Ovary (tissue), 9 donors: Measurements from ENCODE around the gene B3GALT5. TPM values are rescaled to one million over a fixed set of nuclear protein-coding genes. Genes with fewer than 3 reads are reported as not detected.

Experiments used
- DNase-seq, 5 donors: peaks; one replicate each; pipeline ENCODE4 v3.0.0-alpha.2; 2019 to 2020
- H3K27ac ChIP-seq, 2 donors: fragments of 200-600 bp; one replicate each; pipeline versions ENCODE4 v1.5.1 to v1.8.0; 2019 to 2022
- H3K27me3 ChIP-seq: fragments of 200-600 bp; one replicate; pipeline ENCODE4 v1.8.0; 2022
- H3K36me3 ChIP-seq: fragments of 200-600 bp; sonication (generic); one replicate; pipeline ENCODE4 v1.5.1; 2019
- H3K4me1 ChIP-seq: one replicate; pipeline ENCODE4 v1.8.1; 2013; ENCODE audit warnings: mild to moderate bottlenecking, moderate library complexity; ENCODE audit not compliant: insufficient read depth
- H3K4me3 ChIP-seq: fragments of 200-600 bp; sonication (generic); one replicate; pipeline ENCODE4 v1.5.1; 2017
- H3K9me3 ChIP-seq, 2 donors: fragments of 200-600 bp in 1 of 2; sonication (generic) in 1 of 2; one replicate each; pipeline versions ENCODE4 v1.5.1 to v1.8.1; 2013 to 2019; ENCODE audit warnings: mild to moderate bottlenecking in 1 of 2, moderate library complexity in 1 of 2
- EP300 ChIP-seq: sonication (generic); formaldehyde crosslinking; IDR thresholded peaks from one replicate; pipeline ENCODE4 v1.6.1; 2017; ENCODE audit warnings: antibody characterized with exemption
- POLR2A ChIP-seq: fragments of 450-650 bp; IDR thresholded peaks from one replicate; pipeline ENCODE4 v1.6.1; 2017; ENCODE audit warnings: antibody characterized with exemption, mild to moderate bottlenecking, moderate library complexity
- WGBS, 3 donors: extraction: QIAGEN DNeasy Blood & Tissue Kit in 1 of 3; methylation state at CpG; one replicate each; pipeline versions ENCODE4 v1.1.5 to v1.1.7; 2013 to 2017; 5-methylcytosine and 5-hydroxymethylcytosine counted together
- intact Hi-C, 4 donors: fragments of 100-400 bp; cut with DNase I; formaldehyde crosslinking; loops; one replicate each; pipeline versions ENCODE4 v1.11.0 to v1.15.1; 2022 to 2023
- polyA plus RNA-seq, 2 donors: library from polyadenylated mRNA; stranded (reverse); fragments of 200-250 nt in 1 of 2; fragments of 350-450 nt in 1 of 2; fragmentation: Illumina TruSeq in 1 of 2; extraction: RNeasy Lipid Tissue Mini Kit (QIAGEN cat#74804) in 1 of 2; gene quantifications; one replicate each; pipeline ENCODE4 v1.2.3, GENCODE V29; 2013 to 2014
- total RNA-seq, 7 donors: library from RNA; depleted of rRNA in 2 of 7; stranded (reverse); fragments of >200 nt in 2 of 7; fragmentation: NEBNext Ultra II Directional in 3 of 7; extraction: Animal tissue kit (Norgen Biotek cat#: 25700) in 3 of 7; gene quantifications; one replicate each; pipeline versions ENCODE4 v1.1.0 to v1.2.4, GENCODE V29; 2016 to 2023
- TF ChIP-seq, protein P1 (sequence below), 3 donors: fragments of 450-650 bp in 2 of 3; fragments of 200-600 bp in 1 of 3; IDR thresholded peaks; one replicate each; pipeline versions ENCODE4 v1.5.1 to v1.8.0; 2016 to 2022; ENCODE audit warnings: antibody characterized with exemption in 3 of 3, mild to moderate bottlenecking in 1 of 3
- donor health status: DM: no; HTN: no; CAD: no; lungs with moderate emphysema.
- donor health status: DM: no; HTN: no; CAD: no.
- donor health status: Bipolar disorder and iron deficiency.
- donor health status: DM: yes; HTN: yes; CAD: no.
- donor health status: DM: no; HTN: no; CAD: no.
- donor health status: DM: yes; HTN: yes; CAD: no.

Gene B3GALT5
- total and polyA plus RNA-seq, 9 donors = 0.12 to 1.8 (median 0.62) TPM

- no peak for DNase-seq
- Histone ChIP-seq H3K4me1 (no peaks in the 10 kb centered on the region), H3K4me3 (no peak overlapping the region), H3K27me3 (no peaks in the 10 kb centered on the region), H3K9me3 (no peaks in the 10 kb centered on the region), H3K27ac (no peak overlapping the region), H3K36me3 (no peaks in the 10 kb centered on the region)
- TF ChIP-seq POLR2A (no peak), EP300 (no peak)
- TF ChIP-seq, protein P1, sequence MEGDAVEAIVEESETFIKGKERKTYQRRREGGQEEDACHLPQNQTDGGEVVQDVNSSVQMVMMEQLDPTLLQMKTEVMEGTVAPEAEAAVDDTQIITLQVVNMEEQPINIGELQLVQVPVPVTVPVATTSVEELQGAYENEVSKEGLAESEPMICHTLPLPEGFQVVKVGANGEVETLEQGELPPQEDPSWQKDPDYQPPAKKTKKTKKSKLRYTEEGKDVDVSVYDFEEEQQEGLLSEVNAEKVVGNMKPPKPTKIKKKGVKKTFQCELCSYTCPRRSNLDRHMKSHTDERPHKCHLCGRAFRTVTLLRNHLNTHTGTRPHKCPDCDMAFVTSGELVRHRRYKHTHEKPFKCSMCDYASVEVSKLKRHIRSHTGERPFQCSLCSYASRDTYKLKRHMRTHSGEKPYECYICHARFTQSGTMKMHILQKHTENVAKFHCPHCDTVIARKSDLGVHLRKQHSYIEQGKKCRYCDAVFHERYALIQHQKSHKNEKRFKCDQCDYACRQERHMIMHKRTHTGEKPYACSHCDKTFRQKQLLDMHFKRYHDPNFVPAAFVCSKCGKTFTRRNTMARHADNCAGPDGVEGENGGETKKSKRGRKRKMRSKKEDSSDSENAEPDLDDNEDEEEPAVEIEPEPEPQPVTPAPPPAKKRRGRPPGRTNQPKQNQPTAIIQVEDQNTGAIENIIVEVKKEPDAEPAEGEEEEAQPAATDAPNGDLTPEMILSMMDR (IDR thresholded peaks at IDR 0.05) = no peak
- intact Hi-C loops = no loop called here
These were observed 37.0 kb upstream of the B3GALT5 start for GRCh38 chr21:39575775-39576174.

GRCh38 chr21:39576518-39577128 lies 36.1 kb upstream of the B3GALT5 start:
- WGBS, 3 donors = 66 to 75% (median 69%) methylated on average over 3 of the region's 3 CpGs
- no peak overlapping the region for H3K4me3 ChIP-seq
- H3K27me3 ChIP-seq = no peaks in the 10 kb centered on the region
- DNase-seq = no peak
- no peaks in the 10 kb centered on the region for H3K36me3 ChIP-seq
- H3K4me1 ChIP-seq = no peaks in the 10 kb centered on the region
- no peak overlapping the region for H3K27ac ChIP-seq
- no peaks in the 10 kb centered on the region for H3K9me3 ChIP-seq
- intact Hi-C loops = no loop called here
- TF ChIP-seq, protein P1 (IDR thresholded peaks at IDR 0.05) = no peak
- TF ChIP-seq EP300 (no peak), POLR2A (no peak)

- Histone ChIP-seq H3K27ac (no peak overlapping the region), H3K4me3 (no peak overlapping the region), H3K4me1 (no peaks in the 10 kb centered on the region), H3K27me3 (no peaks in the 10 kb centered on the region), H3K9me3 (no peaks in the 10 kb centered on the region), H3K36me3 (no peaks in the 10 kb centered on the region)
- TF ChIP-seq, protein P1 (IDR thresholded peaks at IDR 0.05) = no peak
- TF ChIP-seq POLR2A = no peak
- TF ChIP-seq EP300 = no peak
- intact Hi-C loops = no loop called here
- DNase-seq = no peak
- WGBS, 3 donors = 90 to 92% (median 90%) methylated on average over 16 of the region's 16 CpGs
These were observed 32.9 kb upstream of the B3GALT5 start for GRCh38 chr21:39579734-39580332.

DNA sequence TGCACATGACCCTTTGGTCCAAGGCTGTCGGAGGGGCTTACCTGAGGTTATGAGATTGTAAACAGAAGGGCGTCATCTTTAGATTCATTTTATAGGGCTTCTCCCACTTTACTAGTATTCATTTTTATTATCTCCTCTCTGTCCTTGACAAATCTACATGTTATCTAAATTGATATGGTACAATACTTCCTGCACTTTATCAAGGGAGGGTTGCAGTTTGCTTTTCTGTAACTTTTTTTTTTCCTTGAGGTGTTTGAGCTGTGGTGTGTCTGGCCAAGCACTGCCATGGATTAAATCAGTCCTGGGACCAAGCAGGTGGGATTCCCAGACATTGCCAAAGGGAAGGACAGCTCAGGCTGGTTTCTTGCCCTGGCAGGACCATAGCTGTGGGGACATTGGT lies 32.0 kb upstream of the B3GALT5 start:
- Histone ChIP-seq H3K4me1 (no peaks in the 10 kb centered on the region), H3K27ac (no peak overlapping the region), H3K9me3 (no peaks in the 10 kb centered on the region), H3K4me3 (no peak overlapping the region), H3K27me3 (no peaks in the 10 kb centered on the region), H3K36me3 (no peaks in the 10 kb centered on the region)
- intact Hi-C loops = no loop called here
- TF ChIP-seq EP300 (no peak), POLR2A (no peak)
- TF ChIP-seq, protein P1 (IDR thresholded peaks at IDR 0.05) = no peak
- DNase-seq = no peak
- 46 to 77% (median 72%) methylated on average over 2 of the region's 2 CpGs for WGBS, 3 donors
